Measurements from ENCODE around the gene PAQR6.
"Not testable (repeated sequence)": the region's sequence is repeated elsewhere in the genome, so short reads cannot be mapped to it uniquely, and the experiment has no call there.

PAQR6 gene

DNA sequence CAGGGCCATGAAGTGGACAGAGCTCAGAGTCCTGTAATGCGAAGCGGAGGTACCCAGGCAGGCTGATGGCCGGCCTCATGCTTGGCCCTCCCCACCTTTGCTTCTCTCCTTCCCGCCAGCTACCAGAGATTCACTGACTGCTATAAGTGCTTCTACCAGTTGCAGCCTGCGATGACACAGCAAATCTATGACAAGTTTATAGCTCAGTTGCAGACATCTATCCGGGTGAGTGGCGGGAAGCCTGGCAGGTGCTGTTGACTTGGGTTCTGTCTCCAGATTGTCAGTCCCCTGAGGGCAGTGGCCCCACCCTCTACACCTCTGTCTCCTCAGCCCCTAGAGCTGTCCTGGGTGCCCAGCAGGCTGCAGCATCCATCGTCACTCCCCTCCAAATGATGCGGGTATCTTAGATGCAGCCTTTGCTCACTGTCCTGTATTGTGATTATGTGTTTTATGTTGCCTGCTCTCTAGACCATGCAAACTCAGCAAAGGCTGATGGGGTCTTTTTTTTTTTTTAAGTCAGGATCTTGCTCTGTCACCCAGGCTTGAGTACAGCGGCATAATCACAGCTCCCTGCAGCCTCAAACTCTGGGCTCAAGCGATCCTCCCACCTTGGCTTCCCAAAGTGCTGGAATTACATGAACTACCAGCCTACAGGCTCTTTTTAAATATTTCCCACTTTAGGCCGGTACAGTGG lies 15.5 kb downstream of the PAQR6 start:
- no peak for DNase-seq (ENCODE audit: low read depth, low spot score)

GRCh38 chr1:156230473-156230837 lies 17.4 kb downstream of the PAQR6 start:
- DNase-seq (ENCODE audit: low read depth, low spot score): no peak

GRCh38 chr1:156229809-156230472 lies 17.9 kb downstream of the PAQR6 start:
- no peak for DNase-seq (ENCODE audit: low read depth, low spot score)

- no peak for DNase-seq (ENCODE audit: low read depth, low spot score)
Measured at GRCh38 chr1:156228501-156228900, 19.4 kb downstream of the PAQR6 start.

DNA sequence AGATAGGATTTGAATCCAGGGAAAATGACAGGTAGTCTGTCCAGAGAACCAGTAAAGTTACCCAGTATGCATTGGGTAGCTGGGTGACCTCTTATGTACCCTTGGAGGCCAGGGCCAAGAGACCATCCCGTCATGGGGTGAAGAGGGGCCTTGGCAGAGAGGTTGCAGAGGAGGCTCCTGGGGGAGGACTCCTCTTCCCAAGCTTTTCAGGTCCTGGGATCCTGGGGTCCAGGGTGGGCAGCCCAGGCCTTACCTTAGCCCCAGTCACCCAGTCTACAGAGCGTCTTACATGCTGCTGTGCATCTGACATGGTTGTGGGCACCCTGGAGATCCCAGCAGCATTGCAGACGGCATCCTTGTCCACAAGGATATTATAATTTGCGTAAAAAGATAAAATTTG lies 21.1 kb downstream of the PAQR6 start:
- DNase-seq (ENCODE audit: low read depth, low spot score): no peak

DNA sequence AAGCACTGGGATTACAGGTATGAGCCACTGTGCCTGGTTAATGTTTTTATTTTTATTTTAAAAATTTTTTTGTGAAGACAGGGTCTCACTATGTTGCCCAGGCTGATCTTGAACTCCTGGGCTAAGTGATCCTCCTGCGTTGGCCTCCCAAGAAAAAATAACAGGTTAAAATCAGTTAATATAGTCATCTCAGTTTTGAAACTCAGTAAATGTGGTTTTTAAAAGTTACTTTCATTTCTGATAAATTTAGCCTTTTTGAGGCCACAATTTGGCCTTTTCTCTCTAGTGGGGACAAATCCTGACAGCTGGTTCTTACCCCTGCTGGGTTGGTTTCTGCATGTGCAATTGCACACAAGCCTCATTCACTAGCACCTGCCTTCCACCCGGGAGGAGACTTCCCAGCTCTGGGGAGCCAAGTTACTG lies 21.7 kb downstream of the PAQR6 start:
- DNase-seq (ENCODE audit: low read depth, low spot score): no peak

GRCh38 chr1:156225677-156226014 lies 22.2 kb downstream of the PAQR6 start:
- DNase-seq (ENCODE audit: low read depth, low spot score): no peak

DNA sequence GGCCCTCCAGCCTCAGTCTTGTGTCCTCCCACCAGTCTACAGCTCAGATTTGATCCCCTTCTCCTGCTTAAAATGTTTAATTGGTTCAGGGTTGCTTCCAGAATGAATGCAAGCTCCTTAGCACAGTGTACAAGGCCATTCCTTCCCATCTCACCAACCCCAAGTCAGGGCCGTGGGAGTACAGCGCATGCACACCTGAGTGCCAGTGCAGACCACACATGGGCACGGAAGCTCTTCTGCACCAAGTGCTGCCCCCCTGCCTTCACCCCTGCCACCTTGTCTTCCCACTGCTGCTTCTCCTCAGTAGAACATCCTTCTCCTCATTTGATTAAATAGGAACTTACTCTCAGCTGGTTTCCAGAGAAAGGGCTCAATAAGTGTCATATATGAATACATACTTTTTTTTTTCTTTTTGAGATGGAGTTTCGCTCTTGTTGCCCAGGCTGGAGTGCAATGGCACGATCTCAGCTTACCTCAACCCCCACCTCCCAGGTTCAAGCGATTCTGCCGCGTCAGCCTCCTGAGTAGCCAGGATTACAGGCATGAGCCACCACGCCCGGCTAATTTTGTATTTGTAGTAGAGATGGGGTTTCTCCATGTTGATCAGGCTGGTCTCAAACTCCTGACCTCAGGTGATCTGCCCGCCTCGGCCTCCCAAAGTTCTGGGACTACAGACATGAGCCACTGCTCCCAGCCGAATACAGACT lies 25.7 kb downstream of the PAQR6 start:
- DNase-seq (ENCODE audit: low read depth, low spot score): no peak

DNA sequence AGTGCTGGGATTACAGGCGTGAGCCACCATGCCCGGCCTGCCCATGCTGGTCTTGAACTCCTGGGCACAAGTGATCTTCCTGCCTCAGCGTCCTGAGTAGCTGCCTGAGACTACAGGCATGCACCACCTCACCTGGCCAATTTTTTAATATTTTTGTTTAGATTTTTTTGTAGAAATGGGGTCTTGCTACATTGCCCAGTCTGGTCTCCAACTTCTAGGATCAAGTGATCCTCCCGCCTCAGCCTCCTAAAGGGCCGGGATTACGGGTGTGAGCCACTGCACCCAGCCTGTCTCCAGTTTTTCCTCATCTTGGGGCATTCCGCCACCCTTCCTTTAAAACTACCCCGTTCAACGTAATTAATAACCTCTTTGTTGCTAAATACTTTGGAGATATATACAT lies 27.6 kb downstream of the PAQR6 start:
- DNase-seq (ENCODE audit: low read depth, low spot score): no peak

DNA sequence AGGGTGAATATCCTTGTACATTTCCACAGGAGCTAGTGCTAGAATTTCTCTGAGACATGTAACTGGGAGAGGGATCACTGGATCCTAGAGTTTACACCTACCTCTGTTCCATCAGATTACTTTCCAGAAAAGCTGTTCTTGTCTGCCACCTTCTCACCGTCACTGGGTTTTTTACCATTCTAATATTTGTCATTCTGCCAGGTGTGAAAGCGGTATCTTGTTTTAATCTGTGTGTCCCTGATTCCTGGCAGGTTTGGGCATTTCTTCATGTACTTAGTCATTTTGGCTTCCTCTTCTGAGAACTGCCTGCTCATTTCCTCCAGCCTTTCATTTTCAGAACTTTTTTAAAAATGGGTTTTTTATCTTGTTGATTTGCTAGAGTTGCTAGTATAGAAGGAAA lies 30.0 kb downstream of the PAQR6 start:
- DNase-seq (ENCODE audit: low read depth, low spot score): no peak

DNA sequence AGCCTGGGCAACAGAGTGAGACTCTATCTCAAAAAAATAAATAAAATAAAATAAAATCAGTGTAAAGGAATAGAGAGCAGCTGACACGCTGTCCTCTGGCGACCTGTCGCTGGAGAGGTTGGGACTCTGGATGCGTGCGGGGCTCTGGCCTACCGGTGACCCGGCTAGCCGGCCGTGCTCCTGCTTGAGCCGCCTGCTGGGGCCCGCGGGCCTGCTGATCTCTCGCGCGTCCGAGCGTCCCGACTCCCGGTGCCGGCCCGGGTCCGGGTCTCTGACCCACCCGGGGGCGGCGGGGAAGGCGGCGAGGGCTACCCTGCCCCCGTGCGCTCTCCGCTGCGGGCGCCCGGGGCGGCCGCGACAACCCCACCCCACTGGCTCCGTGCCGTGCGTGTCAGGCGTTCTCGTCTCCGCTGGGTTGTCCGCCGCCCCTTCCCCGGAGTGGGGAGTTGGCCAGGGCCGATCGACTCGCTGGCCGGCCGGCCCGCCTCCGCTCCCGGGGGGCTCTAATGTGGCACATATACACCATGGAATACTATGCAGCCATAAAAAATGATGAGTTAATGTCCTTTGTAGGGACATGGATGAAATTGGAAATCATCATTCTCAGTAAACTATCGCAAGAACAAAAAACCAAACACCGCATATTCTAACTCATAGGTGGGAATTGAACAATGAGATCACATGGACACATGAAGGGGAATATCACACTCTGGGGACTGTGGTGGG lies 31.3 kb downstream of the PAQR6 start:
- DNase-seq (ENCODE audit: low read depth, low spot score): not testable (repeated sequence)

GRCh38 chr1:156214024-156214748 lies 33.7 kb downstream of the PAQR6 start:
- DNase-seq (ENCODE audit: low read depth, low spot score): no peak

DNA sequence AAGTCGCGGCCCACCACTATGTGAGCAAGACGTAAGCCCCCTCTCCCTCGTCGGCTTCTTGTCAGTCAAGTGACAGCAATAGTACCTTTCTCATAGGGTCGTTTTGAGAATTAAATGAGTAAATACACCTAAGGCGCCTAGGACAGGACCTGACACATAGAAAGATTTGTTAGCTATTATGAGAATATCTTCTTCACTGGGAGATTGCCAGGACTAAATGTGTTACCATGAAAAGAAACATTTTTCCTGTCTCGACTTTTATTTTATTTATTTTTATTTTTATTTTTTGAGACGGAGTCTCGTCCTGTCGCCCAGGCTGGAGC lies 34.3 kb downstream of the PAQR6 start:
- no peak for DNase-seq (ENCODE audit: low read depth, low spot score)

DNA sequence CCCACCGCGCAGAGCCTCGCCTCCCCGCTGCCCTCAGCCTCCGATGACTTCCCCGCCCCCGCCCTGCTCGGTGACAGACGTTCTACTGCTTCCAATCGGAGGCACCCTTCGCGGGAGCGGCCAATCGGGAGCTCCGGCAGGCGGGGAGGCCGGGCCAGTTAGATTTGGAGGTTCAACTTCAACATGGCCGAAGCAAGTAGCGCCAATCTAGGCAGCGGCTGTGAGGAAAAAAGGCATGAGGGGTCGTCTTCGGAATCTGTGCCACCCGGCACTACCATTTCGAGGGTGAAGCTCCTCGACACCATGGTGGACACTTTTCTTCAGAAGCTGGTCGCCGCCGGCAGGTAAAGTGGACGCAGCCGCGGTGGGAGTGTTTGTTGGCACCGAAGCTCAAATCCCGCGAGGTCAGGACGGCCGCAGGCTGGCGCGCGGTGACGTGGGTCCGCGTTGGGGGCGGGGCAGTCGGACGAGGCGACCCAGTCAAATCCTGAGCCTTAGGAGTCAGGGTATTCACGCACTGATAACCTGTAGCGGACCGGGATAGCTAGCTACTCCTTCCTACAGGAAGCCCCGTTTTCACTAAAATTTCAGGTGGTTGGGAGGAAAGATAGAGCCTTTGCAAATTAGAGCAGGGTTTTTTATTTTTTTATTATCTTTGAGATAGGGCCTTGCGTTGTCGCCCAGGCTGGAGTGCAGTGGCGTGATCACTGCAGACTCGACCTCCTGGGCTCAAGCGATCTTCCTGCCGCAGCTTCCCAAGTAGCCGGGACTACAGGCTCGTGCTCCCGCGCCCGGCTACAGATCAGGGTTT lies 34.8 kb downstream of the PAQR6 start, which contains the start of gene PMF1:
Gene PMF1, plus strand, starts transcription at position 175 of the 811 bp plus-strand sequence. Its CDS starts 9 bp downstream, at position 184.
- DNase-seq (ENCODE audit: low read depth, low spot score): peak; percentile 87

GRCh38 chr1:156212130-156212529 lies 35.7 kb downstream of the PAQR6 start:
- DNase-seq (ENCODE audit: low read depth, low spot score): no peak

GRCh38 chr1:156211243-156211642 lies 36.6 kb downstream of the PAQR6 start:
- DNase-seq (ENCODE audit: low read depth, low spot score): no peak

DNA sequence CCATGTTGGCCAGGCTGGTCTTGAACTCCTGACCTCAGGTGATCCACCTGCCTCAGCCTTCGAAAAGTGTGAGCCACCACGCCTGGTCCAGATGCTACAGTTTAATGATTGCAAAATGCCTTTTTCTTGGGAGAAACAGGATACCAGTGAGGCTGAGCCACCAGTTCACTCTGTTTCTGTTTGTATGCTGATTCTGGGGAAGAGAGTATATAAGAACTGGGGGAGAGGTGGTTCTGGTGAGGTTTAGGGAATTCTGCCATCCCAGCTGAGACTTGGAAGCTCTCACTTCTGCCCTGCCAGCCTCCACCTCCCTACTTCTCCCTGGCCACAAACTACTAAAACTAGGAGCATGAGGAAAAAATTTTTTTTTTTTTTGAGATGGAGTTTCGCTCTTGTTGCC lies 43.2 kb downstream of the PAQR6 start:
- DNase-seq (ENCODE audit: low read depth, low spot score): no peak

DNA sequence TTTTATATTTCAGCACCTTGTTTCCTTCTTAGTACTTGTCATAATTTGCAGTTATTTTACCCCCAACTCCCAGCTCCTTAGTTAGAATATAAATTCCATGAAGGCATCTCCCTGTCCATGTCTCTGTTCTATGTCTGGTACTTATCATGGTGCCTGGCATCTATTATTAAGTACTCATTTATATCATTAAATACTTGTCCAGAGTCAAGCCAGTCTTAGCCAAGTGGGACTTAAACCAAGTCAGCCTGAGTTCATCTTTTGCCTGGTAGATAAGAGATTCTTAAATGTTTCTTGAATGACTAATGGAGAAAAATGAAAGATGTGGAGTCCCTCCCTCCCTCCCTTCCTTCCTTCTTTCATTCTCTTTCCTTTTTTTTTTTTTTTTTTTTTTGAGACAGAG lies 44.5 kb downstream of the PAQR6 start:
- no peak for DNase-seq (ENCODE audit: low read depth, low spot score)

DNA sequence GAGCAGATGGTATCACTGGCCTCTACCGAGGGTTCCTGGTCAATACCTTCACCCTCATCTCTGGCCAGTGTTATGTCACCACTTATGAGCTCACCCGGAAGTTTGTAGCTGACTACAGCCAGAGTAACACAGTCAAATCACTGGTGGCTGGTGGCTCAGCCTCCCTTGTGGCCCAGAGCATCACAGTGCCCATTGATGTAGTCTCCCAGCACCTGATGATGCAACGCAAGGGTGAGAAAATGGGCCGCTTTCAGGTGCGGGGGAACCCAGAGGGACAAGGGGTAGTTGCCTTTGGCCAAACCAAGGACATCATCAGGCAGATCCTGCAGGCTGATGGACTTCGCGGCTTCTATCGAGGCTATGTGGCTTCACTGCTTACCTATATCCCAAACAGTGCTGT lies 47.8 kb downstream of the PAQR6 start:
- no peak for DNase-seq (ENCODE audit: low read depth, low spot score)

GRCh38 chr1:156198831-156199349 lies 49.0 kb downstream of the PAQR6 start:
- DNase-seq (ENCODE audit: low read depth, low spot score): no peak

GRCh38 chr1:156196445-156196844 lies 51.4 kb downstream of the PAQR6 start:
- DNase-seq (ENCODE audit: low read depth, low spot score): no peak

Data from iPS DF 19.7 (cell line).